T-helper 2 cell treated with Interferon-gamma antibody and Interleukin-4, amounts not matched to agents 100 ng/mL and 5 ng/mL, for 36 hours (primary cell): Measurements from ENCODE around the gene NEAT1. TPM values are rescaled to one million over a fixed set of nuclear protein-coding genes. Genes with fewer than 3 reads are reported as not detected.
"Not testable (repeated sequence)": the region's sequence is repeated elsewhere in the genome, so short reads cannot be mapped to it uniquely, and the experiment has no call there.

Experiments used
- intact Hi-C: fragments of 100-400 bp; cut with micrococcal nuclease; formaldehyde crosslinking; loops from one replicate; pipeline ENCODE4 v1.15.1; 2023
- total RNA-seq: library from RNA; stranded (reverse); gene quantifications from 2 replicates; pipeline ENCODE4 v1.2.3, GENCODE V29; 2022

The NEAT1 gene
- total RNA-seq, 1 donor from 2014 or later, result 731 TPM

- intact Hi-C loops, result no loop called here
Observed at GRCh38 chr11:65446446-65447277, 24.1 kb downstream of the NEAT1 start.

GRCh38 chr11:65448074-65448417, 25.4 kb downstream of the NEAT1 start:
- intact Hi-C loops, result no loop called here

DNA sequence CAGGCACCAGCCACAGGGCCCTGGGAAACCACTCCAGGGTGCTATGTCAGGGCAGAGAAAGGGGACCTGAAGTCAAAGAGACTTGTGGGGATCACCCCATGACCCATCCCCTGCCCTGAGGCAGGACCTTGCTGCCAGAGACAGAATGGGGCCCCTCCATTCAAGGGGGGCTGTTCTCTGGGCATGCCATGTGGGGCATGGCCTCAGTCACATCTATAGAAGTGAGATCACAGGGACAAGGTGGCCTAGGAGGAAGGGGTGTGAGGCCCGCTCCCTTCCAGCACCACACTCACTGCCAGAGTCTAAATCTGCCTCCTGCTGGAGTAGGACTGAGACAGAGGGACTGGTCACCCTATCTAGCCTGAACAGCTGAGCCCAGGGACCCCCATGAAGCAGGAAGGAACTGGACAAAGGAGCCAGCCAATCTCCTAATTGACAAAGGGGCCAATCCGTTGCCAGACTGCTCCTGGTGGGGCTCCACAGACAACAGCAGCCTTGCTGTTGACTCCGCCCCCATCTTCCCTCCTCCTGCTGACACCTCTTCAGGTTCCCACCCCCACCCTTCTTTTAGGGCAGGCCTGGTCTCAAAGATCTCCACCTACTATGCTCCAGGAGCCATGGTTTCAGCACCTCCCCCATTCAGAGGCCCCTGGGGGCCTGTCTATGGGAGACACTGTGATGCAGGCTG, 26.0 kb downstream of the NEAT1 start:
- intact Hi-C loops, result no loop called here

DNA sequence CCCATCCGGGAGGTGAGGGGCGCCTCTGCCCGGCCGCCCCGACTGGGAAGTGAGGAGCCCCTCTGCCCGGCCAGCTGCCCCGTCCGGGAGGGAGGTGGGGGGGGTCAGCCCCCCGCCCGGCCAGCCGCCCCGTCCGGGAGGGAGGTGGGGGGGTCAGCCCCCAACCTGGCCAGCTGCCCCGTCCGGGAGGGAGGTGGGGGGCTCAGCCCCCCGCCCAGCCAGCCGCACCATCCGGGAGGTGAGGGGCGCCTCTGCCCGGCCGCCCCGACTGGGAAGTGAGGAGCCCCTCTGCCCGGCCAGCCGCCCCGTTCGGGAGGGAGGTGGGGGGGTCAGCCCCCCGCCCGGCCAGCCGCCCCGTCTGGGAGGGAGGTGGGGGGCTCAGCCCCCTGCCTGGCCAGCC, 28.7 kb downstream of the NEAT1 start:
- intact Hi-C loops, result not testable (repeated sequence)

DNA sequence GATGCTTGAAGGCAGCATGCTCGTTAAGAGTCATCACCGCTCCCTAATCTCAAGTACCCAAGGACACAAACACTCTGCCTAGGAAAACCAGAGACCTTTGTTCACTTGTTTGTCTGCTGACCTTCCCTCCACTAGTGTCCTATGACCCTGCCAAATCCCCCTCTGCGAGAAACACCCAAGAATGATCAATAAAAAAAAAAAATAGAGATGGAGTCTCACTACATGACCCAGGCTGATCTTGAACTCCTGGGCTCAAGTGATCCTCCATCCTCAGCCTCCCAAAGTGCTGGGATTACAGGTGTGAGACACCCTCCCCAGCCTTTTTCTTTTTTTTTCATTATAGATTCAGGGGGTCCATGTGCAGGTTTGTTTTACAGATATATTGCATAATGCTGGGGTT, 29.7 kb downstream of the NEAT1 start:
- intact Hi-C loops, result not testable (repeated sequence)

DNA sequence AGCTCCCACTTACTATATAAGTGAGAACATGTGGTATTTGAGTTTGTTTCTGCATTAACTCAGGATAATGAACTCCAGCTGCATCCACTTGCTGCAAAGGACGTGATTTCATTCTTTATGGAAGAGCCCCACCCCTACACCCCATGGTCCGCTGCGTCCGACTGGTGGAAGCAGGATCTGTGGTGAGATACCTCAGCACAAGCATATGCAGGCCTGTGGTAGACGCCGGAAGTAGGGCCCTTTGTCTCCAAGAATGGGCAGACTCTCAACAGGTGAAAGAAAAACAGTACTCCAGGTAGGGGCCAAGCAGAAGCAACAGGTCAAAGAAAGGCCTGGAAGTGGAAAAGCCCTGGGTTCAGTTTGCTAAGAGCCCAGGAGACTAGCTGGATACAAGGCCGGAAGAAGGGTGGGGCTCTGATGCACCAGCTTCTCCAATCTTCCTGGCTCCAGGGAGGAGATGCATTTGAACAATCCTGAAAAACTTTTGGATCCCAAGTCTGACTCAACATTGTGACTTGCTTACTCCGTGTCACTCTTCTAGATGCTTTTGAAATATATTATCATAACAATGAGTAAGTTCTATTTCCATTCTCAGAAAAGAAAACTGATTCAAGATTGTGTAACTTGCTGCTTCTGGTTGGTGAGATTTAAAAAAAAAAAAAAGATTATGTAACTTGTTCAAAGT, 30.4 kb downstream of the NEAT1 start:
- intact Hi-C loops, result no loop called here

DNA sequence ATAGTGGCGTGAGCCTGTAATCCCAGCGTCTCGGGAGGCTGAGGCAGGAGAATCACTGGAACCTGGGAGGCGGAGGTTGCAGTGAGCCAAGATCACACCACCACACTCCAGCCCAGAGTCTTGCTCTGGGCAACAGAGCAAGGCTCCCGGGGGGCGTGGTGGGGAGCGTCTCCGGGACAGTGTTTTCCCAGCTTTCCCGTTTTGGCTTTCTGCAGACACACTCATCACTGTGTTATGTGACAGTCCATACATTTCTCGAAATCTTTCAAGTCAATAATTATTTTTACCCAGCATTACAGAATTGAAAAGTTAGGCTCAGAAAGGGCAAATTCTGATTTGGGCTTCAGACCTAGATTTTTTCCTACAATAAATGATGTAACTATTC, 31.7 kb downstream of the NEAT1 start:
- intact Hi-C loops, result loop anchor here (2.0 kb wide), 1 partner anchor 22 kb away; no protein-coding TSS in a partner anchor

DNA sequence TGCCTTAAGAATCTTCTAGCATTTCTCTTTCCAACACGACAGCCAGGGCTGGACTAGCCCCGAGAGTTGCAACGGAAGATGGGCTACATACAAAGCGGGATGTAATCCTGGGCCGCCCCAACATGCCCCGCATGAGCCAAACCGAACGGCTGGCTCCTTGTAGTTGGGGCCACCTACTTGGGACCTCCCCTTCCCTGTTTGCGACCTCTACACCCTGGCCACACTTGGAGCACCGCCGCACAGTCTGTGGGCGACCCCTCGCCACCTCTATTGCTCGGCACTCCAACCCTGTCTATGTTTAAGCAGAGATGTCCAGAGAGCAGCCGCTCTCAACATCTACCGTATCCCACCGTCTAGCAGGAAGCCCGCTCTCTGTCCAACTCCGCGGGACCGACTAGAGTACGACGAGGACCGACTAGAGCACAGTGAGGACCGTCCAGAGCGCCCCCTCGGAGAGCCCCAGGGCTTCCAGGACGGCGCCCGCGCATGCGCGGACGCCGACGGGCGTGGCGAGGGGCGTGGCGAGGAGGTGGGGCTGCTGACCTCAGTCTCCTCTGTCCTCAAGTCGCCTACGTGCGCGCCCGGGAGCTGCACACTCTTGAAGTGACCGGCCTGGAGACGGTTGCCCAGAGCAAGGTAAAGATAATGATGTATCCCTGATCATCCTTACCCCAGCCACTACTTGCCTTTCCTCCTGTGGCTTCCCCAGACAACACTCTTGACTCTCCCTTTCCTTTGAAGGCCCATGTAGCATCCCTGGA, 32.3 kb downstream of the NEAT1 start:
- intact Hi-C loops, result loop anchor here (2.0 kb wide), 1 partner anchor 22 kb away; no protein-coding TSS in a partner anchor

DNA sequence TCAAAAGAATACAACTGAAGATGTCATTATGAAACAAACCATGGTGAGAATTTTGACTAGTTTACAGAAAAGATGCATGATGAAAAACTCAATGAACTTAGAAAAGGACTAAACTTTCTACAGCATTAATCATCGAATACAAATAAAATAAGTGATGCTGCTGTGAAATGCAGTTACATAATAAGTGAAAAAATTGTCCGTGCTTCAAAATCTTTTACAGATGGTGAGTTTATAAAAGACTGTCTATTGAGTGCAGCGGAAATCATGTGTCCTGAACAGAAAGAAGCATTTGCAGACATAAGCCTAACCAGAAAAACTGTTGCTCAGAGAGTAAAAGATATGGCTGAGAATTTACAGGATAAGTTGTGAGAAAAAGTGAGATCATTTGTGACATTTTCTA, 33.8 kb downstream of the NEAT1 start:
- intact Hi-C loops, result no loop called here

- intact Hi-C loops, result no loop called here
Observed at GRCh38 chr11:65459552-65459951, 37.0 kb downstream of the NEAT1 start.

- intact Hi-C loops, result not testable (repeated sequence)
Observed at GRCh38 chr11:65465471-65465870, 42.9 kb downstream of the NEAT1 start.

DNA sequence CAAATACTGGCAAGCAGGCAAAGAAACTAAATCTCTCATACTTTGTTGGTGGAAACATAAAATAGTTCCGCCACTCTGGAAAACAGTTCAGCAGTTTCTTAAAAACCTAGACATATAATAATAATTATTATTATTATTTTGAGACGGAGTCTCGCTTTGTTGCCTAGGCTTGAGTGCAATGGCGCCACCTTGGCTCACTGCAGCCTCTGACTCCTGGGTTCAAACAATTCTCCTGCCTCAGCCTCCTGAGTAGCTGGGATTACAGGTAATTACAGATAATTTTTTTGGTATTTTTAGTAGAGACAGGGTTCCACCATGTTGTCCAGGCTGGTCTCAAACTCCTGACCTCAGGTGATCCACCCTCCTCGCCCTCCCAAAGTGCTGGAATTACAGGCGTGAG, 44.7 kb downstream of the NEAT1 start:
- intact Hi-C loops, result not testable (repeated sequence)

- intact Hi-C loops, result no loop called here
Observed at GRCh38 chr11:65468874-65469333, 46.3 kb downstream of the NEAT1 start.

DNA sequence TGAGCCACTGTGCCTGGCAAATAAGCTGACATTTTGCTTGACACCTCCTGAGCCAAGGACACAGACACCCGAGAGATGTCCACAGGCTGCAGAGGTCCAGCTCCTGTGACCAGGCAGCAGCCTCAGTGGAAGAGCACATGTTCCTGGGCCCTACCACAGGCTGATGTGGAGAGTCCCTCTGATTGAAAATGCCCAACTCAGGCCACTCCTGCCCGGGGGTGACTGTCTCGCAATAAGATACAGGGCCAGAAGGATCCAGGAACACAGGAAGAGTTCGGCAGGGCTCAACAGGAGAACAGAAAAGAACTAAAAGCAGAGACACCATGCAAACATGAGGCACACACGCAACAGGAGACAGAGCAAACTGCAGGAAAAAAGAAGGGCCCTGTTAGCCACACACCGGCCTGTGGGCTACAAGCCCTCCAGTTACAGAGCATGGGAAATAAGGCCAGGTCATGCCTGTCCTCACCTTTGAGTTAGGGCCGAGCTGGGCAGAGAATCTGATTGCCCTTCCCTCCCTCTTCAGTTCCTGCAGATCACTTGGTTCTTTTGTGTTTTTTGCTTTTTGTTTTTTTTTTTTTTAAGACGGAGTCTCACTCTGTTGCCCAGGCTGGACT, 47.9 kb downstream of the NEAT1 start:
- intact Hi-C loops, result loop anchor here (5.0 kb wide), 1 partner anchor 38 kb away; no protein-coding TSS in a partner anchor

- intact Hi-C loops, result loop anchor here (5.0 kb wide), 1 partner anchor 39 kb away; no protein-coding TSS in a partner anchor
Observed at GRCh38 chr11:65471447-65471891, 48.9 kb downstream of the NEAT1 start.

- intact Hi-C loops, result loop anchor here (5.0 kb wide), 1 partner anchor 40 kb away; no protein-coding TSS in a partner anchor
Observed at GRCh38 chr11:65472588-65473277, 50.1 kb downstream of the NEAT1 start.

DNA sequence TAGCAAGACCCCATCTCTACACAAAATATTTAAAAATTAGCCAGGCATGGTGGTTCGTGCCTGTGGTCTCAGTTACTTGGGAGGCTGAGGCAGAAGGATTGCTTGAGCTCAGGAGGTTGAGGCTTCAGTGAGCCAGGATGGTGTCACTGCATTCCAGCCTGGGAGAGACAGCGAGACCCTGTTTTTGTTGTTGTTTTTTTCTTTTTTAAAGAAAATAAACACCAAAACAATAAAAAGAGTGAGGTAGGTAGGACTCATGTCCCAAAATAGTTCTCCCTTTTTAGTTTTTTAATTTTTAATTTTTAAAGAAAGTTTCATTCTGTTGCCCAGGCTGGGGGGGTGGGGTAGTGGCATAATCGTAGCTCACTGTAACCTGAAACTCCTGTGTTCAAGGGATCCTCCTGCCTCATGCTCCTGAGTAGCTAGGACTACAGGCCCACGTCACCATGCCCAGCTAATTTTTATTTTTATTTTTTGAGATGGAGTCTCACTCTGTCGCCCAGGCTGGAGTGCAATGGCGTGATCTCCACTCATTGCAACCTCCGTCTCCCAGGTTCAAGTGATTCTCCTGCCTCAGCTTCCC, 50.8 kb downstream of the NEAT1 start:
- intact Hi-C loops, result loop anchor here (5.0 kb wide), 1 partner anchor 41 kb away; no protein-coding TSS in a partner anchor

DNA sequence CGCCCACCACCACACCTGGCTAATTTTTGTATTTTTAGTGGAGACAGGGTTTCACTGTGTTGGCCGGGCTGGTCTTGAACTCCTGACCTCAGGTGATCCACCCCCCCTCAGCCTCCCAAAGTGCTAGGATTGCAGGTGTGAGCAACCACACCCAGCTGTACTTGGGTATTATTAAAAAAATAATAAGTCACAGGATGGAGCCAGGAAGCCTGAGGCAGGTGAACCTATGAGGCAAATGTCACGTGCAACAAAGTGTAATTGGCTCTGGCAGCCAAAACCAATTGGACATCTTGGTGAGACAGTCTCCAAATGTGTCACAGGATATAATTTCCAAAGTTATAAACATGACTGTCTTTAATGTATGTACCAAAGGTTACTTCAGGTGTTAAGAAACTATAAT, 52.3 kb downstream of the NEAT1 start:
- intact Hi-C loops, result loop anchor here (5.0 kb wide), 1 partner anchor 43 kb away; no protein-coding TSS in a partner anchor

- intact Hi-C loops, result loop anchor here (1.0 to 2.0 kb wide), 3 partner anchors 21 to 60 kb away; no protein-coding TSS in a partner anchor
Observed at GRCh38 chr11:65476632-65477148, 54.1 kb downstream of the NEAT1 start.
